K562 (cell line): ENCODE results near the gene PSG2. TPM values are rescaled to one million over a fixed set of nuclear protein-coding genes. Genes with fewer than 3 reads are reported as not detected.
"Not testable (repeated sequence)": the region's sequence is repeated elsewhere in the genome, so short reads cannot be mapped to it uniquely, and the experiment has no call there.

ENCODE experiments used
- ATAC-seq: fragments of 200-7000 bp; cut with Tn5 transposase; 3 replicates; pipeline ENCODE4 v1.9.1; 2020; ENCODE audit warnings: moderate library complexity
- BruUV-seq: library from RNA; stranded (reverse); fragments of 400-500 nt; replicated peaks from 2 replicates; lab custom pipeline; 2021; lab: Mats Ljungman, UMichigan
- CTCF ChIA-PET: fragments of 300-600 bp; formaldehyde crosslinking; extraction: SDS; loops from one replicate; lab custom pipeline; 2021; ENCODE audit warnings: low intra/inter-chr PET ratio; lab: Yijun Ruan, JAX
- POLR2A ChIA-PET: fragments of 300-600, 350-650 bp; sonication (Branson Sonifier 250); formaldehyde crosslinking; extraction: SDS; loops from one replicate; lab custom pipeline; 2021; ENCODE audit warnings: antibody characterized with exemption, inconsistent platforms; lab: Yijun Ruan, JAX
- DNase-seq, 4 experiments: peaks; one replicate each; pipeline versions ENCODE4 v3.0.0 to v3.0.0-alpha.2; 2011 to 2018; ENCODE audit warnings: low spot score in 3 of 4, mixed read lengths in 3 of 4; ENCODE audit errors: extremely low read depth in 1 of 4
- FAIRE-seq: peaks from 2 replicates; lab custom pipeline; 2011; peaks lifted over from hg19 to GRCh38; lab: Jason Lieb, UNC
- H2AFZ ChIP-seq: 2 replicates; pipeline ENCODE4 v1.6.0; 2011; ENCODE audit warnings: low read depth, low read length, control low read depth, inconsistent platforms
- H3K27ac ChIP-seq: fragments of 200-600 bp; 3 replicates; pipeline ENCODE4 v1.8.0; 2011; ENCODE audit warnings: low read depth, mild to moderate bottlenecking, control low read depth, inconsistent platforms, low read length, moderate library complexity, mixed read lengths; ENCODE audit errors: extremely low read depth
- H3K27me3 ChIP-seq, 2 experiments: fragments of 300-600 bp in 1 of 2; 2 replicates in 1 of 2; 3 replicates in 1 of 2; pipeline versions ENCODE4 v1.6.0 to v1.8.0; 2011; ENCODE audit warnings: inconsistent platforms in 2 of 2, low read length in 2 of 2, mild to moderate bottlenecking in 1 of 2, mixed read lengths in 1 of 2, moderate library complexity in 1 of 2; ENCODE audit not compliant: control insufficient read depth in 2 of 2, insufficient read depth in 2 of 2
- H3K36me3 ChIP-seq: fragments of 300-600 bp; 3 replicates; pipeline ENCODE4 v1.8.0; 2011; ENCODE audit warnings: mild to moderate bottlenecking, low read length, inconsistent platforms; ENCODE audit not compliant: control insufficient read depth, insufficient read depth
- H3K4me1 ChIP-seq, 2 experiments: fragments of 200-600 bp in 1 of 2; replicated peaks in 1 of 2; 2 replicates in 1 of 2; 3 replicates in 1 of 2; pipeline versions ENCODE4 v1.5.1 to v1.8.0; 2011; ENCODE audit warnings: inconsistent platforms in 2 of 2, low read length in 2 of 2, mild to moderate bottlenecking in 1 of 2, mixed read lengths in 1 of 2, moderate library complexity in 1 of 2; ENCODE audit not compliant: control insufficient read depth in 2 of 2, insufficient read depth in 2 of 2
- H3K4me2 ChIP-seq: 2 replicates; pipeline ENCODE4 v1.6.1; 2011; ENCODE audit warnings: low read length, control low read depth, inconsistent platforms, mixed read lengths; ENCODE audit not compliant: insufficient read depth
- H3K4me3 ChIP-seq: fragments of 200-600 bp; sonication (generic), shearing (Covaris generic); 2 replicates; pipeline ENCODE4 v1.5.1; 2016; ENCODE audit warnings: control low read depth, inconsistent platforms
- H3K79me2 ChIP-seq: fragments of 200-600 bp; 3 replicates; pipeline ENCODE4 v1.8.0; 2011; ENCODE audit warnings: low read length, inconsistent platforms; ENCODE audit not compliant: control insufficient read depth, insufficient read depth
- H3K9ac ChIP-seq, 2 experiments: 2 replicates each; pipeline versions ENCODE4 v1.6.0 to v1.6.1; 2011; ENCODE audit warnings: low read depth in 2 of 2, low read length in 2 of 2, control low read depth in 1 of 2, inconsistent platforms in 1 of 2, mild to moderate bottlenecking in 1 of 2, mixed read lengths in 1 of 2; ENCODE audit not compliant: insufficient read depth in 1 of 2
- H3K9me1 ChIP-seq: one replicate; pipeline ENCODE4 v1.6.0; 2011; ENCODE audit warnings: inconsistent platforms, mild to moderate bottlenecking, low read length, moderate library complexity; ENCODE audit not compliant: control insufficient read depth, insufficient read depth
- H3K9me3 ChIP-seq: replicated peaks from 2 replicates; pipeline ENCODE4 v1.5.1; 2011; ENCODE audit warnings: low read depth, low read length, inconsistent platforms; ENCODE audit not compliant: control insufficient read depth, insufficient read depth
- H4K20me1 ChIP-seq: replicated peaks from 2 replicates; pipeline ENCODE4 v1.6.1; 2011; ENCODE audit warnings: low read length, inconsistent platforms, mixed read lengths; ENCODE audit not compliant: control insufficient read depth, insufficient read depth
- WGBS: fragments of 100-300 bp; shearing (Covaris generic); methylation state at CpG from one replicate; pipeline ENCODE4 v1.1.6; 2016; ENCODE audit warnings: low coverage, mixed read lengths; ENCODE audit not compliant: insufficient coverage; ENCODE audit errors: missing lambda C conversion rate; 5-methylcytosine and 5-hydroxymethylcytosine counted together
- in situ Hi-C: fragments of 300-500 bp; cut with MboI; formaldehyde crosslinking; loops from 4 replicates; pipeline ENCODE4 v1.15.0; 2018; ENCODE audit warnings: inconsistent platforms, mixed read lengths
- intact Hi-C: fragments of 100-400 bp; cut with micrococcal nuclease; formaldehyde crosslinking; loops from 2 replicates; pipeline ENCODE4 v1.14.2; 2022
- polyA plus RNA-seq, 8 experiments: library from polyadenylated mRNA; depleted of rRNA in 4 of 8; stranded (reverse) in 5 of 8; unstranded in 3 of 8; fragments of >200 nt; fragmentation: Nextera tagmentation in 2 of 8; fragmentation: Illumina TruSeq in 1 of 8; extraction: Ambion mirVana in 2 of 8; extraction: Trizol in 1 of 8; gene quantifications; 2 replicates each; pipeline versions ENCODE4 v1.2.1 to v1.2.3, GENCODE V29; 2011 to 2014; ENCODE audit warnings: inconsistent platforms in 1 of 8, missing spikeins in 1 of 8
- total RNA-seq, 7 experiments: library from RNA; depleted of rRNA in 6 of 7; stranded (reverse); fragments of >200 nt in 6 of 7; fragmentation: Illumina TruSeq in 2 of 7; extraction: Trizol in 2 of 7; gene quantifications; 2 replicates each; pipeline versions ENCODE4 v1.2.1 to v1.2.3, GENCODE V29; 2011 to 2021; ENCODE audit warnings: low replicate concordance in 1 of 7

PSG2 gene
- total and polyA plus RNA-seq, 9 of the 15 experiments (the other 6 are each of a cell fraction or from before 2014, with no cell fraction given) = not detected

GRCh38 chr19:43022098-43022497 lies 60.4 kb downstream of the PSG2 start:
- BruUV-seq, intact Hi-C loops: not testable (repeated sequence)

DNA sequence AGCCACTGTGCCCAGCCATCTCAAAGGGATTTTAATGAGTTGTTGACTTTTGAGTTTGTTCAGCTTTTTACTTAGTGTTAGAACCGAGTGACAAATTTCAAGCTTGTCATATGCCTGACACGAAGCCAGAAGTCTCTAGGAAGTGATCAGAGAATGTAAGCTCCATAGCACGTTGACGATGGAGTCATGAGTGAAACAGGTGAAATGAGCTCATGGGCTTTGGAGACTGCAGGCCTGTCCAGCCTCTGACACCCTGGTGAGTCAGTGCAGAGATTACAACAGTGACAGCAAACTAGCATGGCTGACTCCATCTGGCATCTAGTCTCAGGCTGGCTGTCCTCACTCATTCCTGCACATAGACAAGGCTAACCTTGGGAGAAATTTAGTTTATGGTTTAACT lies 60.9 kb downstream of the PSG2 start:
- BruUV-seq, FAIRE-seq, H3K9ac ChIP-seq, intact Hi-C loops, H3K27ac ChIP-seq, H3K9me1 ChIP-seq, H3K27me3 ChIP-seq, H3K4me1 ChIP-seq, H3K79me2 ChIP-seq, CTCF ChIA-PET, H2AFZ ChIP-seq, ATAC-seq, H3K9me3 ChIP-seq, POLR2A ChIA-PET, H4K20me1 ChIP-seq, H3K4me2 ChIP-seq, DNase-seq, in situ Hi-C loops, H3K4me3 ChIP-seq, H3K36me3 ChIP-seq: not testable (repeated sequence)
- WGBS = 0% methylated on average over 4 of the region's 4 CpGs

More at GRCh38 chr19:43022098-43022497, 60.4 kb downstream of the PSG2 start:
- H3K27ac ChIP-seq, H3K9me3 ChIP-seq, H3K36me3 ChIP-seq, H3K27me3 ChIP-seq, H3K4me3 ChIP-seq, H4K20me1 ChIP-seq, FAIRE-seq, CTCF ChIA-PET, DNase-seq, ATAC-seq, in situ Hi-C loops, H2AFZ ChIP-seq, H3K4me2 ChIP-seq, H3K9ac ChIP-seq, POLR2A ChIA-PET, H3K79me2 ChIP-seq, H3K4me1 ChIP-seq, H3K9me1 ChIP-seq: not testable (repeated sequence)
- WGBS = 3% methylated on average over 4 of the region's 4 CpGs
